HEK293 (cell line): ENCODE measurements around the gene IDH1.

ENCODE experiments used
- AEBP2 ChIP-seq: fragments of 450-650 bp; formaldehyde crosslinking; IDR thresholded peaks from 2 replicates; pipeline ENCODE4 v1.5.1; 2016; ENCODE audit warnings: missing biosample characterization, missing genetic modification characterization, borderline replicate concordance
- CTCF ChIP-seq: fragments of 450-650 bp; formaldehyde crosslinking; IDR thresholded peaks from 2 replicates; pipeline ENCODE4 v1.5.1; 2016; ENCODE audit warnings: missing biosample characterization, missing genetic modification characterization
- KLF10 ChIP-seq: fragments of 450-650 bp; IDR thresholded peaks from 2 replicates; pipeline ENCODE4 v1.5.1; 2018; ENCODE audit warnings: missing biosample characterization, mild to moderate bottlenecking, missing genetic modification characterization
- OSR2 ChIP-seq: fragments of 450-650 bp; formaldehyde crosslinking; IDR thresholded peaks from 2 replicates; pipeline ENCODE4 v1.5.1; 2016; ENCODE audit warnings: missing biosample characterization, missing genetic modification characterization
- REST ChIP-seq: fragments of 450-650 bp; formaldehyde crosslinking; IDR thresholded peaks from 2 replicates; pipeline ENCODE4 v1.5.1; 2016; ENCODE audit warnings: missing biosample characterization, missing genetic modification characterization
- ZBTB17 ChIP-seq: fragments of 450-650 bp; formaldehyde crosslinking; IDR thresholded peaks from 2 replicates; pipeline ENCODE4 v1.5.1; 2016; ENCODE audit warnings: missing biosample characterization, missing genetic modification characterization
- ZBTB7A ChIP-seq: fragments of 450-650 bp; formaldehyde crosslinking; IDR thresholded peaks from 2 replicates; pipeline ENCODE4 v1.5.1; 2016; ENCODE audit warnings: low read depth, missing biosample characterization, missing genetic modification characterization
- ZNF639 ChIP-seq: fragments of 450-650 bp; formaldehyde crosslinking; IDR thresholded peaks from 2 replicates; pipeline ENCODE4 v1.5.1; 2016; ENCODE audit warnings: missing biosample characterization, missing genetic modification characterization
- ZNF704 ChIP-seq: fragments of 450-650 bp; formaldehyde crosslinking; IDR thresholded peaks from 2 replicates; pipeline ENCODE4 v1.5.1; 2016; ENCODE audit warnings: missing biosample characterization, missing genetic modification characterization

GRCh38 chr2:208266936-208267335, 12.1 kb upstream of the IDH1 start:
- TF ChIP-seq REST (tag by site-specific recombination): no peak
- TF ChIP-seq OSR2 (tag by site-specific recombination): no peak
- TF ChIP-seq ZBTB17: no peak
- no peak for TF ChIP-seq ZBTB7A (tag by site-specific recombination)
- TF ChIP-seq CTCF (tag by site-specific recombination): no peak
- no peak for TF ChIP-seq KLF10
- no peak for TF ChIP-seq AEBP2 (tag by site-specific recombination)
- TF ChIP-seq ZNF704: no peak
- TF ChIP-seq ZNF639 (tag by site-specific recombination): no peak
